ENCODE data around the gene TFEC. TPM values are rescaled to one million over a fixed set of nuclear protein-coding genes. Genes with fewer than 3 reads are reported as not detected.

Gene TFEC
- total RNA-seq, 1 experiment from 2014 or later = not detected

- DNase-seq = no peak
- H2BK20ac ChIP-seq (ENCODE audit: low read depth, low read length, poor library complexity, severe bottlenecking) = no peak overlapping the region
- no peak overlapping the region for H4K8ac ChIP-seq (replicated peaks; ENCODE audit: insufficient read length, low read depth, low read length)
- no peaks in the 10 kb centered on the region for H3K79me1 ChIP-seq (ENCODE audit: insufficient read depth, low read depth, low read length, poor library complexity, severe bottlenecking)
- H3K4me1 ChIP-seq (ENCODE audit: insufficient read depth, low read length) = no peaks in the 10 kb centered on the region
- no peaks in the 10 kb centered on the region for H4K20me1 ChIP-seq (ENCODE audit: control insufficient read depth, insufficient read depth, insufficient read length)
- H3K23me2 ChIP-seq (ENCODE audit: insufficient read length, low read depth, low read length, poor library complexity, severe bottlenecking) = no peaks in the 10 kb centered on the region
- no peak overlapping the region for H3K4ac ChIP-seq (ENCODE audit: low read depth, low read length)
- Mint-ChIP-seq H3K27me3 (ENCODE audit: low read depth) (no peaks in the 10 kb centered on the region), H3K36me3 (ENCODE audit: insufficient read depth in 1 of 3, low read depth in 3 of 3) (no peaks in the 10 kb centered on the region), H3K4me1 (no peaks in the 10 kb centered on the region), H3K27ac (no peak overlapping the region; a peak in 1 of 7 replicates), H3K9me3 (no peaks in the 10 kb centered on the region; a peak in 1 of 5 replicates), H3K4me3 (no peak overlapping the region)
- H3K18ac ChIP-seq (ENCODE audit: insufficient read length, low read depth, low read length) = no peak overlapping the region
- no peak overlapping the region for H2BK5ac ChIP-seq (ENCODE audit: insufficient read length, low read length)
- no peak overlapping the region for H2BK15ac ChIP-seq (ENCODE audit: low read depth, low read length)
- no peak overlapping the region for H3K23ac ChIP-seq (ENCODE audit: insufficient read length, low read depth, low read length)
- H2BK120ac ChIP-seq (ENCODE audit: low read depth, low read length, poor library complexity, severe bottlenecking) = no peak overlapping the region
- H3K9ac ChIP-seq (ENCODE audit: extremely low read depth, insufficient read length, low read length) = no peak overlapping the region
- H2AFZ ChIP-seq (ENCODE audit: low read length) = no peak overlapping the region
- no peak overlapping the region for H3K14ac ChIP-seq (ENCODE audit: insufficient read depth, low read length)
- no peak overlapping the region for H4K91ac ChIP-seq (ENCODE audit: insufficient read length, low read depth, low read length)
- H3T11ph ChIP-seq (ENCODE audit: low read length) = no peak overlapping the region
- H3K27me3 ChIP-seq (ENCODE audit: insufficient read depth, low read length) = no peaks in the 10 kb centered on the region
- H3K4me2 ChIP-seq (ENCODE audit: insufficient read depth, insufficient read length, low read length) = no peak overlapping the region
- no peak overlapping the region for H2BK12ac ChIP-seq (ENCODE audit: insufficient read length, low read depth, low read length)
- H4K5ac ChIP-seq (ENCODE audit: insufficient read length, low read depth, low read length) = no peak overlapping the region
- TF ChIP-seq CTCF (conservative IDR thresholded peaks at IDR 0.05) = no peak
- H3K79me2 ChIP-seq (ENCODE audit: insufficient read depth, low read length) = no peaks in the 10 kb centered on the region
- H3K9me3 ChIP-seq (ENCODE audit: control insufficient read depth, low read depth, low read length) = no peaks in the 10 kb centered on the region
- no peak overlapping the region for H3K56ac ChIP-seq (ENCODE audit: insufficient read length, low read depth, low read length)
- H3K27ac ChIP-seq (ENCODE audit: insufficient read length, low read depth, low read length) = no peak overlapping the region
- H2AK5ac ChIP-seq (ENCODE audit: insufficient read length, low read length) = no peak overlapping the region
Measured at GRCh38 chr7:115988401-115988800, 42.2 kb downstream of the TFEC start.

All from H9 (cell line).